Neutrophil (primary cell): ENCODE data around the gene CEP20.
A peak's percentile ranks its signal among the peaks of the same experiment; 100 is the strongest.

Source experiments
- H3K27ac ChIP-seq: fragments of 200-600 bp; sonication (generic); 2 replicates; pipeline ENCODE4 v1.5.1; 2016; ENCODE audit warnings: mild to moderate bottlenecking, moderate library complexity
- H3K27me3 ChIP-seq: fragments of 200-600 bp; sonication (generic); 2 replicates; pipeline ENCODE4 v1.6.0; 2016; ENCODE audit warnings: mild to moderate bottlenecking
- H3K36me3 ChIP-seq: fragments of 200-600 bp; sonication (generic); 2 replicates; pipeline ENCODE4 v1.5.1; 2017
- H3K4me1 ChIP-seq, 2 experiments: fragments of 200-600 bp in 1 of 2; sonication (generic) in 1 of 2; 1 replicate in 1 of 2; 2 replicates in 1 of 2; pipeline versions ENCODE4 v1.5.1 to v1.6.1; 2013 to 2016; ENCODE audit warnings: low read depth in 1 of 2, low read length in 1 of 2, mild to moderate bottlenecking in 1 of 2, moderate library complexity in 1 of 2; ENCODE audit not compliant: control insufficient read depth in 1 of 2, insufficient read depth in 1 of 2
- H3K4me3 ChIP-seq, 2 experiments: fragments of 200-600 bp in 1 of 2; sonication (generic) in 1 of 2; 1 replicate in 1 of 2; 2 replicates in 1 of 2; pipeline ENCODE4 v1.5.1; 2013 to 2016; ENCODE audit warnings: low read depth in 1 of 2, low read length in 1 of 2, mild to moderate bottlenecking in 1 of 2, moderate library complexity in 1 of 2
- H3K9me3 ChIP-seq: fragments of 200-600 bp; sonication (generic); 2 replicates; pipeline ENCODE4 v1.5.1; 2016
- TF ChIP-seq, protein P1 (sequence below): fragments of 200-600 bp; sonication (generic); IDR thresholded peaks from 2 replicates; pipeline ENCODE4 v1.5.1; 2016; ENCODE audit warnings: antibody characterized with exemption

The CEP20 gene

GRCh38 chr16:15897834-15898254, 9.4 kb upstream of the CEP20 start:
- Histone ChIP-seq H3K27ac (no peak overlapping the region), H3K9me3 (no peaks in the 10 kb centered on the region), H3K36me3 (no peaks in the 10 kb centered on the region), H3K27me3 (no peaks in the 10 kb centered on the region), H3K4me1 (peaks cover 29 to 39% of the 10 kb centered on the region in 2 experiments), H3K4me3 (no peak overlapping the region)
- TF ChIP-seq, protein P1, sequence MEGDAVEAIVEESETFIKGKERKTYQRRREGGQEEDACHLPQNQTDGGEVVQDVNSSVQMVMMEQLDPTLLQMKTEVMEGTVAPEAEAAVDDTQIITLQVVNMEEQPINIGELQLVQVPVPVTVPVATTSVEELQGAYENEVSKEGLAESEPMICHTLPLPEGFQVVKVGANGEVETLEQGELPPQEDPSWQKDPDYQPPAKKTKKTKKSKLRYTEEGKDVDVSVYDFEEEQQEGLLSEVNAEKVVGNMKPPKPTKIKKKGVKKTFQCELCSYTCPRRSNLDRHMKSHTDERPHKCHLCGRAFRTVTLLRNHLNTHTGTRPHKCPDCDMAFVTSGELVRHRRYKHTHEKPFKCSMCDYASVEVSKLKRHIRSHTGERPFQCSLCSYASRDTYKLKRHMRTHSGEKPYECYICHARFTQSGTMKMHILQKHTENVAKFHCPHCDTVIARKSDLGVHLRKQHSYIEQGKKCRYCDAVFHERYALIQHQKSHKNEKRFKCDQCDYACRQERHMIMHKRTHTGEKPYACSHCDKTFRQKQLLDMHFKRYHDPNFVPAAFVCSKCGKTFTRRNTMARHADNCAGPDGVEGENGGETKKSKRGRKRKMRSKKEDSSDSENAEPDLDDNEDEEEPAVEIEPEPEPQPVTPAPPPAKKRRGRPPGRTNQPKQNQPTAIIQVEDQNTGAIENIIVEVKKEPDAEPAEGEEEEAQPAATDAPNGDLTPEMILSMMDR = no peak

GRCh38 chr16:15897121-15897780, 8.8 kb upstream of the CEP20 start:
- H3K4me1 ChIP-seq = peaks cover 29 to 39% of the 10 kb centered on the region in 2 experiments
- no peaks in the 10 kb centered on the region for H3K36me3 ChIP-seq
- no peak overlapping the region for H3K27ac ChIP-seq
- no peaks in the 10 kb centered on the region for H3K9me3 ChIP-seq
- TF ChIP-seq, protein P1 = no peak
- no peak overlapping the region for H3K4me3 ChIP-seq
- H3K27me3 ChIP-seq = no peaks in the 10 kb centered on the region

DNA sequence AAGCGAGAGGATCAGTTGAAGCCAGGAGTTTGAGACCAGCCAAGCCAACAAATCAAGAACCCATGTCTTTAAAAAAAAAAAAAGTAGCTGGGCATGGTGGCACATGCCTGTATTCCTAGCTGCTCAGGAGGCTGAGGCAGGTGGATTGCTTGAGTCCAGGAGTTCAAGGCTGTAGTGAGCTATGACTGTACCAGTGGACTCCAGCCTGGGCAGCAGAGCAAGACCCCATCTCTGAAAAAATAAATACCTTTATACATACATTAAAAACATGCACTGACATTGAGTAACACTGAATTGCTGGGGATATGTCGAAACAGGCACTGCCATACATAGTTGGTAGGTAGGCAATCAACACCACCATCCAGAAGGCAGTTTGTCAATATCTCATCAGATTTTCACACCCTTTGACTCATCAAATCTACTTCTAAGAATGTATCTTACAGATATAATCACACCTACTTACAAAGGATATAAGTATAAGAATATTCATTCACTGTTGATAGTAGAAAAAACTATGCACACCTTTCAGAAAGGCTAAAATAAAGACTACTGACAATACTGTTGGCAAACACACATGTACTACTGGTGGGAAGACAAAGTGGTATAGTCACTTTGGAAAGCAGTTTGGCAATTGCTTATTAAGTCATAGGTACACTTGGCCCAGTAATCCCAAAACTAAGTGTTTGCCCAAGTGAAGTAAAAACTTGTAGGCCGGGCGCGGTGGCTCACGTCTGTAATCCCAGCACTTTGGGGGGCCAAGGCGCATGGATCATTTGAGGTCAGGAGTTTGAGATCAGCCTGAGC, 6.4 kb upstream of the CEP20 start:
- no peak overlapping the region for H3K4me3 ChIP-seq
- H3K9me3 ChIP-seq = no peaks in the 10 kb centered on the region
- H3K36me3 ChIP-seq = no peaks in the 10 kb centered on the region
- no peak overlapping the region for H3K27ac ChIP-seq
- peaks cover 13 to 22% of the 10 kb centered on the region in 2 experiments for H3K4me1 ChIP-seq
- TF ChIP-seq, protein P1 = no peak
- H3K27me3 ChIP-seq = no peaks in the 10 kb centered on the region

DNA sequence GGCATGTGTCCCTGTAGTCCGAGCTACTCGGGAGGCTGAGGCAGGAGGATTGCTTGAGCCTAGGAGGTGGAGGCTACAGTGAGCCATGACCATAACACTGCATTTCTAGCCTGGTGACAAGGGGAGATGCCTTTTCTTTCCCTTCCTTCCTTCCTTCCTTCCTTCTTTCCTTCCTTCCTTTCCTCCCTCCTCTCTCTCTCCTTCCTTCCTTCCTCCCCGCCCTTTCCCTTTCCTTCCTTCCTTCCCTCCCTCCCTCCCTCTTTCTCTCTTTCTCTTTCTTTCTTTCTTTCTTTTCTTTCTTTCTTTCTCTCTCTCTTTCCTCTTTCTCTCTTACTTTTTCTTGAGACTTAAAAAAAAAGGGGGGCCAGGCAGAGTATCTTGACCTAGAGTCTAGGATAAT, 3.1 kb upstream of the CEP20 start:
- H3K27ac ChIP-seq = no peak overlapping the region
- H3K36me3 ChIP-seq = no peaks in the 10 kb centered on the region
- no peaks in the 10 kb centered on the region for H3K27me3 ChIP-seq
- no peak overlapping the region for H3K4me3 ChIP-seq
- H3K9me3 ChIP-seq = no peaks in the 10 kb centered on the region
- TF ChIP-seq, protein P1 = no peak
- H3K4me1 ChIP-seq = peaks cover 22 to 27% of the 10 kb centered on the region in 2 experiments

DNA sequence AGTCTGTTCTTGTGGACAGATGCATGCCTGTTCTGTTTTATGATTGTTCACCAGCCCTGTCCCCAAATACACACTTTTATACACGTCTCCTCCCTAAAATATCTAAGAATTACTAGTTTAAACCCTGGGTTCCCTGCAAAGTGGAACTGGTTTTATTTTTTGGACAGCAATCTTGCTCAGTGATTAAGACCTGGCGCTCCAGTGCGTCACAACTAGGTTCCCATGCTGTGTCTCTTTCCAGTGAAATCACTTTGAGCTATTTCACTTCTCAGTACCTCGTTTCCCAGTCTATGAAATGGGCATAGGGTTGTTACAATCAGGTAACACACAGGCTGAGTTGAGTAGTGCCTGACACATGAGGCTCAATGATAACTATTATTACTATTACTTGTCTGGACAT, 1.1 kb downstream of the CEP20 start:
- no peaks in the 10 kb centered on the region for H3K27me3 ChIP-seq
- H3K27ac ChIP-seq = no peak overlapping the region
- peak overlapping the region; percentile 78 to 88 for H3K4me3 ChIP-seq
- TF ChIP-seq, protein P1 = no peak
- peaks cover 17 to 20% of the 10 kb centered on the region in 2 experiments for H3K4me1 ChIP-seq
- H3K36me3 ChIP-seq = peaks cover 9% of the 10 kb centered on the region
- no peaks in the 10 kb centered on the region for H3K9me3 ChIP-seq
